GM19372 (cell line): ENCODE measurements around the gene APBA3.

Experiments used
- ATAC-seq: cut with Tn5 transposase; IDR thresholded peaks from one replicate; pipeline ENCODE4 v1.9.1; 2021; ENCODE audit warnings: mild to moderate bottlenecking, low read depth, moderate library complexity; ENCODE audit not compliant: unreplicated experiment

APBA3 gene

DNA sequence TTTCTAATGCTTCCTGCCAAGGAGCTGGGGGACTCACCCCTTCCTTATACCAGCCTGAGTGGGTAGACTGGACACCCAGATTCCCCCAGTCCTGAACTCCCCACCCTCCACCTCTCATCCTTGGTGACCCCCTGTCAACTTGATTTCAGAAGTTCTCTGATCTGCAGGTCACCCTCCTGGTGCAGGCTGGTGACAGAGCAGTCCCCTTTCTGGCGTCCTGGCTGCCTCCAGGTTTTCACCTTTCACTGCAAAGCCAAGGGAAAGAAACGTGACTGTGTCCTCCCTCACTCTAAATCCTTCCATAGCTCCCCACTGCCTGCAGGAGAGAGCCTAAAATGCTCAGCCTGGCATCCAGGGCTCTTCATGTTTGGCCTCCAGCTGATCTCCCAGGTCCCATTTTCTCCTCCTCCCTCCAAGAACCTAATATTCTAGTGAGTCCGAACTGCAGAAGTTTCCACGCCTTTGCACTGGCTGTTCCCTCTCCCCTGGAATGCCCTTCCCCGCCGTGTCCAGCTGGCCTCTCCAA, 28.8 kb upstream of the APBA3 start:
- no peak for ATAC-seq

DNA sequence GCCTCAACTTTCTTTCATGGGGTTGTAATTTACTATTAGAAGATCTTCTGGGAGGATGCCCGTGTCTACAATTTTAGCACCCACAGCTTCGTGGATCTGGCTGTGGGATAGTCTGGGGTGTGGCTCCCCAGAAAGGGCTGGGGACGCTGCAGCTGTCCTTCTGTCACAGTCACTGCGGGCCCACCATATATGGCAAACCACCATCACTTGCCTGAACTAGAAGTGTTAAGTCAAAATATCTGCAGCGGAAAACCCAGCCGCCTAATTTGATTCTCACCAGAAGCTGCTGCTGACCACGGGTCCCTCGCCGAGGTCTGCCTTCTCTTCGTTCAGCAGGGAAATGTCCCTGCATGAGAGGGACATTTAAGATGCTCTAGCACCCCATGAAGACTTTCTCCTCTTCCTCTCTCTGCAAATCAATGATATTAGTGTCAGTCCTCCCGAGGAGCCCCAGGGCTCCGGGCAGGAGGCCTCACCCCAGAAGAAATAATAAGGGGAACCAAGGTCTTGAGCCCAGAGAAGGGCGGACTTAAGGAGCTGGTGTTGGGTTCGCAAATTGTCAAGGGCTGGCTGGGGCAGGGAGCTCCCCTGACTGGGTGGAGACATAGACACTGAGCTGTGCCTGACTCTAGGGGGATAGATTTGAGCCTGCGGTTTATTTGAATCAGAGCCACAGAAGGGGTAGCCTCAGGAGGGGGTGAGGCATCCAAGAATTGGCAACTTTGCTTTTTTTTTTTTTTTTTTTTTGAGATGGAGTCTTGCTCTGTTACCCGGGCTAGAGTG, 27.7 kb upstream of the APBA3 start:
- ATAC-seq, result no peak

DNA sequence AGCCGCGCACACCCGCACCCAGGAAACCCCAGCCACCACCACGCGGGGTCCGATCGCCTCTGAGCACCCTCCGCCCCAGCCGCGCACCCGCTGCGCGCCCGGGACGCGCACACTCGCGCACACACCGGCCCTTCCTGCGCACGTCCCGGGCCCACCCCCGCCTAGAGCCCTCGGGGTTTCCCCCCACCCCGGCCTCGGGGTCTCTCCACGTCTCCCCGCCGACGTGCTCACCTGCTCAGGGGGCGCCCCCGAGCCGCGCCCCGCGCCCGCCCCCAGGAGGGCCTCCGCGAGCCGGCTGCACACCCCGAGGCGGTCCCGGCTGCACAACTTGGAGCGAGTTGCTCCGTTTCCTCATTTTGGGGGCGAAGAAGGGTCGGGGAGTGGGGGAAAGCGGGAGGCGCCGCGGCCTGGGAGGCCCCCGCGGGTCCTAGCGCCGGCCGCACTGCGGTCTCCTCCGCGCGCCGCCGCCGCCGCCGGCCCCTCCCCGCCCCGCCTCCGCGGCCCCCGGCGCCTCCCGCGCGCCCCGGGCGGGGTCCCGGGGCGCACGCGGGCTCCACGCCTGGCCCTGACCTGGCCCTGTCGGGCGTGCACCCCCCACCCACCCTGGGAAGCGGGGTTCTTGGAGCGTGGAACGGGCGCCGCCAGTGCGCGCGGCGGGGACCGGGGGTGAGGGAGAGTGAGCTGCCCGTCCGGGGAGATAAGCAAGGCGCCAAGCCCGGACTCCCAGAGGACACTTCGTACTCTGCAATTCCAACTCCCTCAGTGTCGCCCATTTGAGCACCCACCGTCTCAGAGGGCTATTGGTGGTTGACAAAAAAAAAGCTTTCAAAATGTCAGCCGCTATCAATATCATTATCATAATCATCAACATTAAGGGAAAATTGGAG, 24.7 kb upstream of the APBA3 start, which contains the start of gene MATK:
Gene MATK (minus strand): TSS at position 444 of the 887 bp plus-strand sequence. CDS start 1,246 bp downstream, outside the sequence.
- ATAC-seq, result no peak

DNA sequence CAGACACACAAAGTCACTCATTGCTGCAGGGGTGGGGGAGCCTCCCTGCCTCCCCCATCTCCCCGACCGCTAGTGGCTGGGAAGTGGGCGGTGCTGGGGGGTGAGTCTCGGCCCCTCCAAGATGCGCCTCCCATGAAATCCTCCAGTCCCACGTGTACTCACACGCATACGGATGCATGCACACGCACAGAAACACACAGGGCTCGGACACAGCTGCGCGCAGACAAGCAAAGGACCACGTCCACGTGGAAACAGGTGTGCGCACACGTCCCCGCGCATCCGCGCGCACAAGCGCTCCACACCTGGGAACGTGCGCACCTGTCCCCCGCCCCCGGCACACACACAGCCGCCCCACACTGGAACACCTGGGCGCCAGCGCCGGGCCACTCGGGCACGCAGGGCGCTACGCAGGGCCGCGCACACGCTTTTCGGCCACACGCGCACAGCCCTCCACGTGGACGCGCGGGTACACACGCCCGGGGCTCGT, 24.0 kb upstream of the APBA3 start:
- no peak for ATAC-seq

DNA sequence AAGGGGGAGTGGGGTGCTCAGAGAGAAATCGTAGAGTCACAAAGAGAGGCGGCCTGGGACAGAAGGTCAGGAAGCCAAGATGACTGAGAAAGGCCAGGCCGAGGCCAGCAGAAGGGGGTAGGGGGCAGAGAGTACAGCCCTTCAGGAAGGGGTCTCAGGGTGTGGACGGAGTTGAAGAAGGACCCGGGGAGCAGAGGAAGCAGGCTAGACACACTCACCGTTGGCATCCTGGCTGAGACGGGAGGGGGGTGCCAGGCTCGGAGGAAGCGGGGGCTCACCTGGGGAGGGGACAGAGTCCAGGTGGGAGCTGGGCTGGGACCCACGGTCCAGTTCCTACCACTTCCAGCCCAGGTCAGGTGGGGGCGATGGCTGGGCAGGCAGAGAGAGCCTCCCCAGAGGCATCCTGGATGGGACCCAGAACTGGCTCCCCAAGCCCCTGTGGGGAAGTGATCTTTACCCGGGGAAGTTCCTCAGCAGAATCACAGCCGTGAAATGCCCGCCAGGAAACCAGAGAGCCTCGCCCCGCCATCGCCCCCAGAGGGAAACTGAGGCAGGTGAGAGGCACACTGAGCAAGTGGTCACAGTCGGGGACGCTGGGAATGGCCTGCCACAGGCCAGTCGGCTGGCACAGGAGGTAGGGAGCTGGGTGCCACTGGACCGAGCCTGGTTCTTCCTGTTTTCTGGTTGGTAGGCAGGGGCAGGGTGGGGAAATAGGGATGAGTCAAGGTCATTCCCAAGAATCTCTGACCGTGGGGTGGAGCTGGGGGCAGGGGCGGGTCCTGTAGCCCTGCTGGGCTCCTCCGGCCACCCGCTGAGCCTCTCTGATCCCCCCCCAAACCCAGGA, 23.3 kb upstream of the APBA3 start:
- ATAC-seq, result no peak

DNA sequence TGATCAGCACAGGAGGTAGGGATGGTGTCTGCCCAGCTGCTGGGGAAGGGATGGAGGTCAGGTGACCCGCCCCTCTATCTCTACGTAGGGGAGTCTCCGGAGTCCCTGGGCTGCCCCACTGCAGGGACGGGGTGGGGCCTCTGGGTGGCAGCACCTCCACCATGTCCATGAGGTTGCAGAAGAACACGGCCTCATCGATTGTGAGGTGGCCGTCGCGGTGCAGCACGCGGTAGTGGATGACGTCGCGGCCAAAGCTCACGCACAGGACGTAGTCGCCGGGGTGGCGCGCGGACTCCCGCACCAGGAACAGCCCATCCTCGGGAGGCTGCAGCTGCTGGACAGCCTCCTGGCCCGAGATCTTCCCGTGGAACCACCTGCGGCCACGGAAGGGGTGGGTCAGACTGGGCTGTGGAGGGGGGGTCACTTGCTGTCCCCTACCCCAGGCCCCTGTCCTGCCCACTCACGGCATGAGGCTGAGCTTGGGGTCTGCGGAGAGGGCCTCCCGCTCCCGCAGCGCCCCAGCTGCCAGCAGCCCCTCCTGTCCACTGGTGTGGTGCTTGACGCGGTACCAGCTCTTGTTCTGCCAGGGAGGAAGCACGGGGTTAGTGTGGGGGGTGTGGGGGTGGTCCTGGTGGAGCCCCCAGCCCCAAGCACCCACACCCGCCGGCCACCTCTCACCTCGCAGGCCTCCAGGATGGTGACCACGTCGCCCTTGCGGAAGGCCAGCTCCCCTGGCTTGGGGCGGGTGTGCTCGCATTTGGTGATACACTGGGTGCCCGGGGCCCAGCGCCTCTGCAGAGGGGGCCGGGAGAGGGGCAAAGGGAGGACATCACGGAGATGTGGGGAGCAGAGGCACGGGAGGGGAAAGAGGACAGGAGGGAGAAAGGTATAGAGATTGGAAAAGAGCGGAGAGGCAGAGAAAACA, 22.4 kb upstream of the APBA3 start:
- ATAC-seq, result no peak

DNA sequence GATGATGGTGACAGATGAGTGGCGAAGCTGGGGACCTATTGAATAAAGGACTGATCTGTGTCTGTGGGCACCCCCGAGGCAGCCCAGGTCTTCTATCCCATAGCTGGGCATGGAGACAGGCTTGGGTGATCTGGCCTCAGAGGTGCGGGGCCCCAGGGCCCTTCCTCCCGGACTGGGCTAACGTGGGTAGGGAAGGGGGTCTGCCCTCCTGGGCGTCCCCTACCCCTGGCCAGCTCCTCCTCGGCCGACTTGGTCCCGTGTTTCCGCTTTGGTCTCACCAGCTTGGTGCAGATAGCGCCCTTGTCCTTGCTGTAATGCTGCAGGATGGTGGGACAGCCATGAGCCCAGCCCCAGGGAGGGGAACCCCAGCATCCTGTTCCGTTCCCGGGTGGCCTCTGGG, 21.4 kb upstream of the APBA3 start:
- no peak for ATAC-seq

DNA sequence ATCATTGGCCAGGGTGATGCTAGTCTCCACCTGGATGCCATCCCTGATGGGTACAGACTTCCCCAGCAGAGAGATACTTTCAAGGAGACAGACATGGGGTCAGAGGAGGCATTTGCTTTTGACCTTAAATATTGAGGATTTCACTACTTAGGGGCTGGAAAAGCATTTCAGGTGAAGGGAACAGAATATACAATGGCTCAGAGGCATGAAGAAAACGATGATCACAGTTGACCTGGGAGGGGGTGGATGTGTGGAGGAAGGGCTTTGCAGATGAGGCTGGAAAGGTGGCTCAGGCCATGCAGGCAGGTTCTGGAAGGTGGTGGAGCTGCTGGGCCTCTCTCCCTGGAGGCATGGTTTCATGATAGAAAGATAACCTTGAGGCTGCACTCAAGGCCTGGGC, 20.8 kb upstream of the APBA3 start:
- ATAC-seq, result no peak

DNA sequence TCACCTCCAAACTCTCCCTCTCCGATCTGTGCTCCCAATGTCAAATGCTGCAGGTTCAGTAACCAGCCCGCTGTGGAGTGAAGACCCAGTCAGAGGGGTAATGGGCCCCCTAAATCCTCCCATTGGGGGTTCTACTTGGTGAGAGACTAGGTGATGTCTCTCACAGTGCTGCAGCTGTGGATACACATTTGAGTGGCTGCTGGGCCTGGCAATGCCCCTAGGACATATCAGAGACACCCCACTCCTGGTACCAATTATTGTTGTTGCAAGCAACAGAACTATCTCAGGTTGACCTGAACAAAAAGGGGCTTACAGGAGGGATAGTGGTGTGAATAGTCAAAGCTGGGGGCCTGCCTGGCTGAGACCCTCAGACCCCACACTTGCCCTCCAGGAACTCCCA, 20.1 kb upstream of the APBA3 start:
- no peak for ATAC-seq

DNA sequence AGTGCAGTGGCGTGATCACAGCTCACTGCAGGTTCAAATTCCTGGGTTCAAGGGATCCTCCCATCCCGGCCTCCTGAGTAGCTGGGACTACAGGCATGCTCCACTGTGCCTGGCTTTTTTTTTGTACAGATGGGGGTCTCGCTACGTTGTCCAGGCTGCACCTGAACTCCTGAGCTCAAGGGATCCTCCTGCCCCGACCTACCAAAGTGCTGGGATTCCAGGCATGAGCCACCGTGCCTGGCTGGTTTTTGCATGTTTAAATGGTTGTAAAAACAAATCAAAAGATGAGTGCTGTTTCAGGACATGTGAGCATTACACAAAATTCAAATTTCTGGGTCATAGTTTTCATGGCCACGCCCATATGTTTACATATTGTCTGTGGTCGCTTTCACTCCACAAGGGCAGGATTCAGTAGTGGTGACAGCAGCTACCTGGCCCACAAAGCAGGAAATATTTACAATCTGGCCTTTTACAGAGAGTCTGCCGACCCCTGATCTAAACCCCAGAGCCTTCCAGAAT, 19.4 kb upstream of the APBA3 start:
- ATAC-seq, result no peak

DNA sequence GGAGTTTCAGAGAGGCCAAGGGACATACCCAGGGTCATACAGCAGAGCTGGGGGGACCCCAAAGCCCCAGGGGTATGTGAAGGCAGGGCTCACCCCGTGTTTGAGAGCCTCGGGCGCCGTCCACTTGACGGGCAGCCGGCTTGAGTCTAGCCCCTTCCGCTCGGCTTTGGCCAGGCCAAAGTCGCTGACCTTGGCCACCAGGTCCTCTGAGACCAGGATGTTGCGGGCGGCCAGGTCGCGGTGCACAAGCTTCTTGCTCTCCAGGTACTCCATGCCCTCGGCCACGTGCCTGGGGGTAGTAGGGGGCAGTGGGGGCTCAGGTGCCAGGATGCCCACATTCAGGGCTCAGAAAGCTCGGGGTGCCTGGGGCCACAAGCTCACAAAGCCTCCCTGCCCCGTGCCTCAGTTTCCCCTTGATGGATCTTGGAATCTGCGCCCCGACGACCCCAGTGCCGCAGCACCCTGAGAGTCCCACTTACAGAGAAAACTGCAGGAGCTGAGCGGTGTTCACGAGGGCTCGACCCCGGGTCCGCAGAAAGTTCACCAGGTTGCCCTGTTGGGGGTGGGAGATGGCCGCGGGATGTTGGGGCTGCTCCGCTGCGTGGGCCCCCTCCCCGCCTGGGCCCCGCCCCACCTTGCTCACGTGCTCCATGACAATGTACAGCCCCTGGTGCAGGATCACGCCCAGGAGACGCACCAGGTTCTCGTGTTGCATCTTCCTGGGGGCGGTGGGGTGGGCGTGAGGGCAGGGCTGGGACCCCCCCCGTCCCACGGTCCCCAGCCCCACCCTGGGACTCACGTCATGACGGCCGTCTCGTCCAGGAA, 17.6 kb upstream of the APBA3 start:
- ATAC-seq, result no peak

DNA sequence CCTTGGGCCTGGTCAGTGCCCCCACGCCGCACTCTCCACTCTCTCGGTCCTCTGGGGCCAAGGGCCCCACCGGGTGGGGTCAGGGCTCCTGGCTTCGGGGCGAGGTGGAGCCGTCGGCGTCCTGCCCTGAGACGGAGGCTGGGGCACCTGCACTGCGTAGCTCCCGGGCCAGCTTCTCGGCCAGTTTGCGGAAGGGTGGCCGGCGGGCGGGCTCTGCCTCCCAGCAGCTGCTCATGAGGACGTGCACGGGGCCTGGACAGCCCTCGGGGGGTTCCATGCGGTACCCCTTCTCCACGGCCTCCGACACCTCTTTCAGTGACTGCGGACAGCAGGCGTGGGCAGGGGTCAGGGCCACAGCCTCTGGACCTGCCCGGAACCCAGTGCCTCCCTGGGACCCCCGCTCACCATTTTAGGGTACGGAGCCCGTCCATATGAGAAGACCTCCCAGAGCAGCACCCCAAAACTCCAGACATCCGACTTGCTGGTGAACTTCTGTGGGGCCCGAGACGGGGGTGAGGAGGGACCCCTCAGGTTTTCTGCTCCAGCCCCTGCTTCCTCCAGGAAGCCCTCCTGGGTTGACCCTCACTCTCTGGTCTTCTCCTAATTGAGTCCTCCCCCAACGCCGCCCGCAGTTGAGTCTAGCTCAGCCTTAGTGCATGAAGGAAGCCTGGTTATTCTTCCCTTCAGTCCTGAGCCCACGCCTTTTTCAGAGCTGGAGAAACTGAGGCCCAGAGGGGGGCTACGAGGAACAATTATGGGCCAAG, 16.8 kb upstream of the APBA3 start:
- ATAC-seq, result no peak

DNA sequence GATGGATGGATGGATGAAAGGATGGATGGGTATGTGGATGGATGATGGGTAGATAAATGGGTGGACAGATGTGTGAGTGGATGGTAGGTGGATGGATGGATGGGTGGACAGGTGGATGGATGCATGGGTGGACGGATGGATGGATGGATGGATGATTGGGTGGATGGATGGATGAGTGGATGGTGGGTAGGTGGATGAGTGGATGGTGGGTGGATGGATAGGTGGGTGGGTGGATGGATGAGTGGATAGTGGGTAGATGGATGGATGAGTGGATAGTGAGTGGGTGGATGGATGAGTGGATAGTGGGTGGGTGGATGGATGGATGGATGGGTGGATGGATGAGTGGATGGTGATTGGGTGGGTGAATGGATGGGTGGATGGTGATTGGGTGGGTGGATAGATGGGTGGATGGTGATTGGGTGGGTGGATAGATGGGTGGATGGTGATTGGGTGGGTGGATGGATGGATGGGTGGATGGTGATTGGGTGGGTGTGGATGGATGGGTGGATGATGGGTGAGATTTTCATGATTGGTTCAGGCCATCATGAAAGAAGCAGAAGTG, 15.1 kb upstream of the APBA3 start:
- no peak for ATAC-seq

DNA sequence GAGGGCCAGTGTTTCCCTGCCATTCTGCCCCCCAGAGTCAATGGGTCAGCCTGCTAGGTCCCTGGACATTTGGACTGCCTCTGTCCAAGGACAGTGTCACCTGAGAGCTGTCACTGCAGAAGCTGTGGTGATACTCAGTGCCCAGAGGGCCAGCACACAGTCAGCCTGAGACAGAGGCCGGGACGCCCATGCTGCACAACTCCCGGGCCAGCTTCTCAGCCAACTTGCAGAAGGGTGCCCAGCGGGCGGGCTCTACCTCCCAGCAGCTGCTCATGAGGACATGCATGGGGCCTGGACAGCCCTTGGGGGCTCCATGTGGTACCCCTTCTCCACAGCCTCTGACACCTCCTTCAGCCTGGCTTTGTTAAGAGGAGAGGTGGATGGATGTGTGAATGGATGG, 14.3 kb upstream of the APBA3 start:
- no peak for ATAC-seq

DNA sequence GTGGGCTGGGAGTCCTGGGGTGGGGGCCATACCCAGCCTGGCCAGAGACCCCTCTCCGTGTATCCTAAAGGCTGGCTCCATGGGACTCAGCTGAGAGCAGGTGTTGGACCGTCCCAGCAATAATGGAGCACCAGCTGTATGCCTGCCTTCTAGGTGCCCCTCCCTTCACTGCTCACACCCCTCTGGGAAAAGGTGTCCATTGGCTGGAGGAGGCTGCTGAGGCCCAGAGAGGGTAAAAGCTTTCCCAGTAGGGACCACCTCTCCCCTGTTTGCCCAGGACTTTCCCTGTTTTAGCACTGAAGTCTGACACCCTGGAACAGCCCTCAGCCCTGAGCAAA, 13.9 kb upstream of the APBA3 start:
- ATAC-seq, result no peak

DNA sequence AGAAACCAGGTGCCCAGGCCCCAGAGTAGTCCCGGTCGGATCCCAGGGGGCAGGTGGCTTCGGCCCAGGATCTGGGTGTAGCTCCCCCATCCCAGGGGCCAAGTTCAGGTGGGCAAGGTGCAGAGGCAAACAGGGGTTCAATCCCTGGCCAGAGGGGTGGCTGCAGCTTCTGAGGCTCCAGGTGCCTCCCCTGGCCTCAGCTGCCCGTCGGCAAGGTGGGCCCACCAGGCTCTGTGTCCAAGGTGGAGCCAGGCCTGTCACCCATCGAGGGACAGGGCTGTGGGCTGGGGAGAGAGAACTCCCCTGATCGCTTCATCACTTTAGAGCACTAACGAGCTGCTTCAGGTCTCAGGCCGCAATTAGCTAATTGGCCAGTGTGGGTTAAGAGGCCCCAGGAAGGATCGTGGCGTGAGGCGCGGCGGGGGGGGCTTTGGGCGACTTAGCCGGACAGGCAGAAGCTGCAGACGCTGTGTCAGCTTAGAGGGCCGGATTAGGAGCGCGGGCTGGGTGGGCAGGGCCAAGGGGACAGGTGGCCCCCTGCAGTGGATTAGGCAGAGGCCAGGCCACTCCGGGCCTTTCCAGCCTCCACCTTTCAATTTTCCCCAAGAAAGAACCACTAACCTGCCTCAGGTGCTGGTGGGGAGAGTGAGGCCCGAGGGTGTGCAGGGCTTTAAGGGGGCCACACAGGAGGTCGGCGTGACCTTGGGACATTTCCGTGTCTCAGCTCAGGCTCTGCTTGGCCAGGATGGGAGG, 13.3 kb upstream of the APBA3 start:
- ATAC-seq, result no peak
